ENCODE data around the gene SUFU.

- TF ChIP-seq POLR2A (IDR thresholded peaks at IDR 0.05) (no peak), CTCF (IDR thresholded peaks at IDR 0.05) (no peak)
Measured at GRCh38 chr10:102674566-102674965, 170.8 kb downstream of the SUFU start.

All from Peyer's patch (tissue), 4 donors.